HL-60/S4 treated with phorbol 12-myristate 13-acetate at 8.2 ng/mL for 4 days and 3 days (cell line): Measurements from ENCODE around the gene NLGN4X.

Experiments
- in situ Hi-C: fragments of 300-500 bp; cut with MboI; formaldehyde crosslinking; loops from 2 replicates; pipeline ENCODE4 v1.15.0; 2022; ENCODE audit warnings: low sequenced_read_pairs

The NLGN4X gene

GRCh38 chrX:5876984-5877596, 351.6 kb downstream of the NLGN4X start:
- in situ Hi-C loops: no loop called here

DNA sequence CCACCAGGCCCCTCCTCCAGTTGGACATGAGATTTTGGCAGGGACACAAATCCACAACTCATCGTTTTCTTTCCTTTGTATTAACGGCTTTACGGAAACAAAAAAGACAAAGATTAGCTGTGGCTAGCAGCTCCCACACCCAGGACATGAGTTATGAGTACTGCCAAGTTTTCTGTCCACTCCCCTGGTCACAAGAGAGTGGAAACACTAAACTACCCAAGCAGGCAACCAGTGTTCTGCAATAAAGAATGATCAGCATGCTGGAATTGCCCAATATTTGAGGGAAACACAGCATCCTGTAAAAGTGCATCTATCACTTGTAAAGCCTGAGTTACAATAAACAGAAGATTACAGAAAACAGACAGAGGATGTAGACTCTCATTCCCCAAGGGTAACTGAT, 358.4 kb downstream of the NLGN4X start:
- in situ Hi-C loops: no loop called here

DNA sequence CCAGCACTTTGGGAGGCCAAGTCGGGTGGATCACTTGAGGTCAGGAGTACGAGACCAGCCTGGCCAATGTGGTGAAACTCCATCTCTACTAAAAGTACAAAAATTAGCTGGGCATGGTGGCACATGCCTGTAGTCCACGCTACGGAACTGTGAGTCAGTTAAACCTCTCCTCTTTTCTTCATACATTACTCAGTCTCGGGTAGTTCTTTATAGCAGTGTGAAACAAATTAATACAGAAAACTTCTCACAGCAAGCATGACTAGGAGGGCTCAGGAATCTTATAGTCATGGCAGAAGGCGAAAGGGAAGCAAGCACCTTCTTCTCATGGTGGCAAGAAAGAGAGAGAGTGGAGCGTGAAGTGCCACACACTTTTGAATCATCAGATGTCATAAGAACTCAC, 358.9 kb downstream of the NLGN4X start:
- in situ Hi-C loops: no loop called here

DNA sequence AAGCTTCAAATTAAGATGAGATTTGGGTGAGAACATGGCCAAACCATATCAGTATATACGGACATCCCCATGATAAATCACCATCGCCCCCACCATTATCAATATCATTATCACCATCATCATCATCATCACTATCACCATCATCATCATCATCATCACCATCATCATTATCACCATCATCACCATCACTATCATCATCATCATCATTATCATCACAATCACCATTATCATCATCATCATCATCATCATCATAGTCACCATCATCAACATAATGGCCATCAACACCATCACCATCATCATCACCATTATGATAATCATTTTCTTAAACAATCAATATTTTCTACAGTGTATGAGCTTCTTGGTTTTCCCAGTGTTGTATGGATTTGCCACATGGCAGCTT, 360.9 kb downstream of the NLGN4X start:
- in situ Hi-C loops: no loop called here

- in situ Hi-C loops: no loop called here
Measured at GRCh38 chrX:5857232-5857631, 371.4 kb downstream of the NLGN4X start.

DNA sequence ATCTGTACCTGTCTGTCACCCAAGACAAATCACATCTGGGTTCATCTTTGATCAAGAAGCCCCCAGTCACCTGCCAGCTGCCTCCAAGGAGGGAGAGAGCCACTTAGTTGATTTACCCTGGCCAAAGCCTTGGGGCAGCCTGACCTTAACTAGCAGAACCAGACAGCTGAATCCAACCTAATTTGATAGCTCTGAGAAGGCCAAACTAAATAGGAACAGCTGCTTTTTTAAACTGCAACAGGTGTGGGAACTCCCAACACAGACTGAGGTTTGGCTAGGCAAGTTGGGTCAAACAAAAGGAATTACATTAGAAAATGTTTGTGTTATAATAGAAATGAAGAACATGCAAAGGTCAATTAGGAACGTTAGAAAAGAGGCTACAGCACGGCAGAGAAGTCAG, 375.7 kb downstream of the NLGN4X start:
- in situ Hi-C loops: no loop called here

DNA sequence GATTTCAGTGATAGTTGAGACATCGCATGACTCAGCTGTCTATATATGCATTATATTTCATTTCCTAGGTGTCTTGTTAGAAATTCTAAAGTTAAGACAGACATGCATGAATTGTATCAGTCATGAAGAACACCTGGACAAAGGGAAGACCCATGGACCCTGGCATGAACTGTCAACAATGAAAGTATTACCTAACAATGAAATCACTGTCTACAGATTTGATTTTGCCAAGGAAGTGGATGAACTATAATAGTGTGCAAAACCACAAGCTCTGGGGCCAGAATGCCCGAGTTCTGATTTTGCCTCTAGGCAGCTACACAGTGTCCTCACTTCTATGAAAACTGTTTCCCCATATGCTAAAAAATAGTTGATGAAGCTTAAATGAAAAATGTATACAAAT, 386.1 kb downstream of the NLGN4X start:
- in situ Hi-C loops: no loop called here
